GM18868 (cell line): ENCODE data around the gene CLASP1.
"Not testable (repeated sequence)": the region's sequence is repeated elsewhere in the genome, so short reads cannot be mapped to it uniquely, and the experiment has no call there.

Experiments
- ATAC-seq: cut with Tn5 transposase; IDR thresholded peaks from one replicate; pipeline ENCODE4 v1.9.1; 2021; ENCODE audit warnings: mild to moderate bottlenecking, moderate library complexity; ENCODE audit not compliant: unreplicated experiment

The CLASP1 gene

GRCh38 chr2:121626777-121627524 lies 22.3 kb downstream of the CLASP1 start:
- ATAC-seq, result no peak

DNA sequence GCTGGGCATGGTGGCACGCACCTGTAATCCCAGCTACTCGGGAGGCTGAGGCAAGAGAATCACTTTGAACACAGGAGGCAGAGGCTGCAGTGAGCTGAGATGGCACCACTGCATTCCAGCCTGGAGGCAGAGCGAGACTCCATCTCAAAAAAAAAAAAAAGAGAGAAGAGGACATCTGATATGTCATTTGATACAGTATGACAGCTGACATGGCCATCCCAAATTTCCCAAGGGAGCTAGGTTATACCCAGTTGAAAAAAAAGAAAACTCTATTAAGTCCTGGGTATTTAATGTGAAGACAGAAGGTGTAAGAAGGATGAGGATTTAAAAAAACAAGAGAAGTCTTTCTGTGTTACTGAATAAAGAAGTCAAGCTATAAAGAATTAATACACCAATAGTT lies 23.3 kb downstream of the CLASP1 start:
- no peak for ATAC-seq

DNA sequence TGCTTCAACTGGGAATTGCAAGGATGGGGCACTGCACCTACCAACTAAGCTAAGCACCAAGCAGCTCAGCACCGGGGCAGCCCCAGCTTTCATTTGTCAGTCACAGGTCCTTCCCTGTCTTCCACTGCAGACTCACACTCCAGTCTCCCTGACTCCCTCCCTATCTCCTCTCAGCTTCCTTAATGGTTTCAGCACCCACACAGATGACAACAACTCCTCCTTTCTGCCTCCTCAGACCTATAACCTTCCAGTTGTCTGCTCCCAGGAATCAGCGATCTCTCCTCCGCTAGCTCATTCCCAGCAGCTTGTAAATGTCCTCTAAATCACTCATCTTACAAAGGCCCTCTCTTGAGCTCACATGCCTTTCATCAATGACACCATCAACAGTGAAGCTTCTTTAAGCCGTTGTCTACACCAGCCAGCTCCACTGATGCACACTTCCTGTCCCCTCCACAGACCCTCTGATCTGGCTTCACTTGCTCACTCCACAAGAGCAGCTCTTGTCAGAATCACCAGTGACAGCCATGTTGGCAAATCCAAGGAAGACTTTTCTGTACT lies 32.1 kb downstream of the CLASP1 start:
- peak; percentile 76 for ATAC-seq

DNA sequence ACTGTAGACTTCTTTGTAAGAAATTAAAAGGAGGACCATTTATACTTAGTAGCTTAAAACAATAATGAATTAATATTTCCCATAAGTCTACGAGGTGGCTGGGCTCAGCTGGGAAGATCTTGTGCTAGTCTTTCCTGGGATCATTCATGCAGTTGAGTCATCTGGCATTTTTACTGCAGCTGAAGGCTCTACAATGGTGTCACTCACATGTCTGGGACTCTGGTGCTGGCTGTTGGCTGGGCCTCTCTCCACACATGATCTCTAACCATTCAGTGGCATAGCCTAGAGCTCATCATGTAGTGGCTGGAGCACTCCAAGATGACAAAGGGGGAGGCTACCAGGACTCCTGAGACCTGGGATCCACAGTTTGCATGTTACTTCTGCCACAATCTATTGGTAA lies 35.5 kb downstream of the CLASP1 start:
- no peak for ATAC-seq

GRCh38 chr2:121613152-121613551 lies 36.1 kb downstream of the CLASP1 start:
- ATAC-seq, result no peak

DNA sequence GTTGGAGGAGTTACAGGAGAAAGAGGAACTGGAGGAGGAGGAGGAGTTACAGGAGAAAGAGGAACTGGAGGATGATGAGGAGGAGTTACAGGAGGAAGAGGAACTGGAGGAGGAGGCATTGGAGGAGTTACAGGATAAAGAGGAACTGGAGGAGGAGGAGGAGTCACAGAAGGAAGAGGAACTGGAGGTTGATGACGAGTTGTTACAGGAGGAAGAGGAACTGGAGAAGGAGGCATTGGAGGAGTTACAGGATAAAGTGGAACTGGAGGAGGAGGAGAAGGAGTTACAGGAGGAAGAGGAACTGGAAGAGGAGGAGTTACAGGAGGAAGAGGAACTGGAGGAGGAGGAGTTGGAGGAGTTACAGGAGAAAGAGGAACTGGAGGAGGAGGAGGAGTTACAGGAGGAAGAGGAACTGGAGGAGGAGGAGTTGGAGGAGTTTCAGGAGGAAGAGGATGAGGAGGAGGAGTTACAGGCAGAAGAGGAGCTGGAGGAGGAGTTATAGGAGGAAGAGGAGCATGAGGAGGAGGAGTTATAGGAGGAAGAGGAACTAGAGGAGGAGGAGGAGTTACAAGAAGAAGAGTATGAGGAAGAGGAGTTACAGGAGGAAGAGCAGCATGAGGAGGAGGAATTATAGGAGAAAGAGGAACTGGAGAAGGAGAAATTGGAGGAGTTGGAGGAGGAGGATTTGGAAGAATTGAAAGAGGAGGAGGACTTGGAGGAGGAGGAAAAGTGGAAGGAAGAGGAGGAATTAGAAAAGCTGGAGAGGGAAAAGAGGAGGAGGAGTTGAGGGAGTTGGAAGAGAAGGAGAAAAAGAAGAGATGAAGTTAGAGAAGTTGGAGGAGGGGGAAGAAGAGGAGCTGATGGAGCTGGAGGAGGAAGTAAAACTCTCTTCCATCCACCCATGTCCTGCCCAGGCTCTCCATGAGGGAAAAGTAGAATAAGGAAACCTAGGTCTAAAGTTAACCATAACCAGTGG lies 37.2 kb downstream of the CLASP1 start:
- no peak for ATAC-seq

GRCh38 chr2:121611048-121611649 lies 38.1 kb downstream of the CLASP1 start:
- ATAC-seq, result not testable (repeated sequence)

- not testable (repeated sequence) for ATAC-seq
These were observed 38.8 kb downstream of the CLASP1 start for GRCh38 chr2:121610487-121610874.

DNA sequence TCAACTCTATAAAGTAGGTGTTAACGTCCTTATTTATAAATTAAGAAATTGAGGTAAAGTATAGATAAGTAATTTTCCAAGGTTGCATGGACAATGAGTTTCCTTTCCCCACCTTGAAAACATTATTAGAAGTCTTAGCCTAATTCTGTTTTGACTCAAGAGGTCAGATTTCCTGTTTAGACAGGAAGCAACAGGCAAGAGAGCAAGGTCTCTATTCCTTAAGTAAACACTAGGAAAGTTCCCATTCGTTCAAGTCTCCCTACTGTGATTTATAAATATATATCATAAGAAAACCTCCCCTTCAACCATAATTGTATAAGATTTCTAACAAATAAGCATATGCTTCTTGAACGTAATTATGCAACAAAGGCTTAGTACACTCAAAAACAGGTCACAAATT lies 40.3 kb downstream of the CLASP1 start:
- ATAC-seq, result no peak

- no peak for ATAC-seq
These were observed 40.9 kb downstream of the CLASP1 start for GRCh38 chr2:121608367-121608766.

GRCh38 chr2:121605820-121606733 lies 43.2 kb downstream of the CLASP1 start:
- no peak for ATAC-seq

- no peak for ATAC-seq
These were observed 46.1 kb downstream of the CLASP1 start for GRCh38 chr2:121603185-121603584.

GRCh38 chr2:121599963-121600651 lies 49.2 kb downstream of the CLASP1 start:
- peak; percentile 80 for ATAC-seq

DNA sequence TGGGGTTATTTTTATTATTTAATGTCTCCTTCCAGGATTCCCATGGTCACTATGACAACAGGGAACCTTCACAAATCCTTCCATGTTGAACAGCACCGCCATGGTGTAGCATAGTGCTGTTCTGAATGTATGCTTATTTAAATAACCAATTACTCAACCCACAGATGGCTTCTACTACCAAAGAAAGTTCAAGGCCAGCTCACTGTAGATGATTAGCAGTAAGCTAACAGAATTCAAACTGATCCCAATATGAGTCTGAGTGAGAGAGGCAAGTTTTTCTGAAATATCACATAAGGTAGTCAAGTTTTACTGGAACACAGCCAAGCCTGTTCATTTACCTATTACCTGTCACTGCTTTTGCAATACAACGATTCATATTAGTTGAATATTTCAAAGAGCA lies 51.2 kb downstream of the CLASP1 start:
- no peak for ATAC-seq

DNA sequence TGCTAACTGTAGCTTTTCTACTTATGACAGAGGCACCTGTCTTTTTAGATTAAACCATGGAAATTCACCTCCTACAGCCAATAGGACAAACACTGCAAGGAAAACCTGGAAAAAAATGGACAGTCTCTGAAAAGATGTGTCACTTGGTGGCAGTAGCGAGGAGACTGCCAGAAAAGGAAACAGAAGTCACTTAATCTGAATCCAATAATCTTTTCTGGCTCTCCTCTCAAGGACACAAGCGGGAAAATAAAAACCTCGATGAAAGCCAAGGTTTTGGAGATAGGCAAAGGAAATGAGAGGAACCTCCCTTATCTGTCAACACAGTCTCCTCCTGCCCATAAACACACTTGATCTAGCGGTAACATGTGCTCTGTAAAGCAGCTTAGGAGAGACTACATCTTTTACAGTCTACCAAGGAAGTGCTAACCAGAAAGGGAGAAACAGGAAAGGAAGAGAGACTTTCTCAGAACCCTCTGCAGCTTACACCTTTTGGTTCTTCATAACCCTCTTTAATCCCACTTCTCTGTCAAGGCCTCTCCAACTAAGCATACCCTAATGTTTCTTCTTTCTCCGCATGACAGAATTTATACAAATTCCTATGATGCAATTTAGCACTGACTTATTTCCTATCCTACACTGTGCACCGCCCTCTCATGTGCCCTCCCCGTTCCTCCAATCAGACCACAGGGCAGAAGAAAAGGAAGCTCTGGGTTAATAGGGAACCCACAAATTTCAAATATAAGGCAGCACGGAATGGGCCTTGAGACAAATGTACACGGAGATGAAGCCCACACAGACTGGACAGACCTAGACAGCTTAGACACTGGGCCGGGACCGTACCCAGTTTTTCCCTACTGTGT lies 52.8 kb downstream of the CLASP1 start:
- peak; percentile 66 for ATAC-seq

DNA sequence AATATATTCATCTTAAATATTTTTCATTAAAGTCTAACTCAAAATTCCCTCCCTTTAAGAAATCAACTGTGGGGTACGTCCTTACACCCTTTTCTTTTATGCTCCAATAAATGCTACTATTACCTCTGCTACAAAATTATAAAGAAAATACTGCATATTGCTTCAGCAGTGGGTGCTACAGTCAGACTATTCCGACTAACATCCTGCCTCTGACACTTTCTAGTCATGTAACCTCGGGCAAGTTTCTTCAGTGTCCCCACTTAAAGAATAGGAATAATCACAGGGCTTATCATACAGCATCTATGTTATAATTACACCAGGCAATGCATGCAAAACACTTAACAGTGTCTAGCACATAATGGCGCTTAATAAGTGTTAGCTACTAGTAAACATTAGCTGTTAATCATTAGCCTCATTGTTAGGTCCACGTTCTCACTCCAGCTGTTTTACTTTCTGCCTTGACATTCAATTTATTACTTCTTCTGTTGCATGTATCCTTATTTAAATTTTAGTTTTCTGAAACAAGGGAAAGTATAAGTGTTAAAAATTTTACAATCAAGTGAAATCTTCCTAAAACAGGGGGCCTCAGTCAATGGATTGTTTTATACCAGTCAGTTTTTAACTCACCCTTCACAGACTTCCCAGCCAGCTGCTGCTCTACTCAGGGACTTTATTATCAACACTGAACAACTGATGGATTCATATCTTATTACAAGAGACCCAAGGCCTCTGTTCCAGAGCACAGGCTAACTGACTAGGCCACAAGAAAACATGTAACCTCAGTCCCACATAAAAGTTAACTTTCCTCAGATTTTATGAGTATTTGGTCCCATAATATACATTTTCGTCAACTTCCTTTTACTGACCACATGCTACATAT lies 54.0 kb downstream of the CLASP1 start:
- no peak for ATAC-seq

DNA sequence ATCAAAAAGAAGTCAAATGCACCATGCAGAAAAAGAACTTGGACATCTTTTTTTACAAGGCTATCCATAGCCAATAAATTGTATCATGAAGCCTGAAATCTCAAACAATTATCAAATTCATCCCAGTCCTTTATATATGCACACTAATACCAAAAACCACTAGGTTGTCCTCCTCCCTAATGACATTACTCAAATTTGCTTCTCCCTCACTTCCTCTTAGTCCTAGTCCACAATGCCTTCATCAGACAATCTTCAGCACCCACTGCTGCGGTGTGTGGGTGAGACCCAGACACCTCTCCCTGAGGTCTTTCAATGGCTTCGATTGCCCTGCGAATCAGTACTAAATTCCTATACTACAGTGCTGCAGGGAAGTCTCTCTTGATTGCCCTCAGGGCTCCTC lies 58.1 kb downstream of the CLASP1 start:
- no peak for ATAC-seq

- no peak for ATAC-seq
These were observed 60.9 kb downstream of the CLASP1 start for GRCh38 chr2:121588357-121588756.
